Measurements from ENCODE around the gene RNASET2. TPM values are rescaled to one million over a fixed set of nuclear protein-coding genes. Genes with fewer than 3 reads are reported as not detected.

Gene RNASET2
- total and polyA plus RNA-seq, 8 donors: 38.1 to 68.5 (median 47.0) TPM

- no peak for TF ChIP-seq CTCF (IDR thresholded peaks at IDR 0.05)
- Histone ChIP-seq H3K27me3 (no peaks in the 10 kb centered on the region), H3K36me3 (no peaks in the 10 kb centered on the region), H3K4me3 (peak overlapping the region; percentile 96 to 97), H3K9me3 (no peaks in the 10 kb centered on the region), H3K27ac (peak overlapping the region; percentile 89 to 99), H3K4me1 (peaks cover 5 to 69% of the 10 kb centered on the region in 2 donors)
- peak; percentile 20 to 93 (median 49) for DNase-seq
- peak; percentile 50 for ATAC-seq
- intact Hi-C loops (cut with DNase I): no loop called here
These were observed 896 bp upstream of the RNASET2 start for GRCh38 chr6:166957087-166957804.

- TF ChIP-seq CTCF (IDR thresholded peaks at IDR 0.05): no peak
- ATAC-seq (peak; percentile 43), DNase-seq (peak in 1 of 4 donors; percentile 39)
- Histone ChIP-seq H3K27me3 (no peaks in the 10 kb centered on the region), H3K27ac (peak overlapping the region; percentile 89 to 99), H3K4me1 (peaks cover 5 to 82% of the 10 kb centered on the region in 2 donors), H3K4me3 (peak overlapping the region; percentile 96 to 97), H3K9me3 (no peaks in the 10 kb centered on the region), H3K36me3 (no peaks in the 10 kb centered on the region)
- intact Hi-C loops (cut with DNase I): no loop called here
These were observed 396 bp downstream of the RNASET2 start for GRCh38 chr6:166955865-166956443.

DNA sequence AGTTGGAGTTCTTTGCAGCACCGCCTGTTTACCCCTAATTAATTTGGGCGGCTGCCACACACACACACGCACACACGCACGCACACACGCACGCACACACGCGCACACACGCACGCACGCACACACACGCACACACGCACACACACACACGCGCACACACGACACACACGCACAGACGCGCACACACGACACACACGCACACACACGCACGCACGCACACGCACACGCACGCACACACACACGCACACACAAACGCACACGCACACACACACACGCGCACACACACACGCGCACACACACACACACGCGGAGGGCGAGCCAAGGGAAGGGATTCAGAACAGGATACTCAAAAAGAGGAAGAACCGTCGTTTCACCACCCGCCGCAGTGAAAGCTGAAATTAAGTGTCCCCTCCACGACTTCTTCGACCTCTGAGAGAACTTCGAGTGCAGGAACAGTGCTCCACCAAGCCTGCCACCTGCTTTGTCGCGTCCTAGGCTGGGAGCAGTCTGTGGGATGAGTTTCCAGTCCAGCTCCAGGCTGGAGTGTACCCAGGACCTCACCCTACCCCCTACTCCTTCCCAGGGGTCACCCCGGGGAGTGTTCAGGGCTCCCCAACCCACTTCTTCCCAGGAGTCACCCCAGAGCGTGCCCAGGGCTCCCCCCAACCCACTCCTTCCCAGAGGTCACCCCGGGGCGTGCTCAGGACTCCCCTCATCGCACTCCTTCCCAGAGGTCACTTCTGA, 1.1 kb downstream of the RNASET2 start:
- DNase-seq (peak in 2 of 4 donors; percentile 70 to 80), ATAC-seq (no peak)
- TF ChIP-seq CTCF (IDR thresholded peaks at IDR 0.05): no peak
- no peaks in the 10 kb centered on the region for H3K27me3 ChIP-seq
- H3K4me1 ChIP-seq: peaks cover 5 to 86% of the 10 kb centered on the region in 2 donors
- intact Hi-C loops (cut with DNase I): no loop called here
- H3K9me3 ChIP-seq: no peaks in the 10 kb centered on the region
- peak overlapping the region; percentile 7 to 99 for H3K27ac ChIP-seq
- H3K4me3 ChIP-seq: peak overlapping the region; percentile 96 to 97
- H3K36me3 ChIP-seq: no peaks in the 10 kb centered on the region

GRCh38 chr6:166954118-166954713, 2.1 kb downstream of the RNASET2 start:
- no peaks in the 10 kb centered on the region for H3K36me3 ChIP-seq
- no peak for ATAC-seq

More at GRCh38 chr6:166954118-166954713, 2.1 kb downstream of the RNASET2 start:
- intact Hi-C loops (cut with DNase I): no loop called here
- Histone ChIP-seq H3K27me3 (no peaks in the 10 kb centered on the region), H3K9me3 (no peaks in the 10 kb centered on the region), H3K4me3 (no peak overlapping the region), H3K4me1 (peaks cover 5 to 86% of the 10 kb centered on the region in 2 donors), H3K27ac (no peak overlapping the region)
- no peak for DNase-seq
- TF ChIP-seq CTCF (IDR thresholded peaks at IDR 0.05): no peak
